ENCODE results near the gene PRDM9. TPM values are rescaled to one million over a fixed set of nuclear protein-coding genes. Genes with fewer than 3 reads are reported as not detected.
"Not testable (repeated sequence)": the region's sequence is repeated elsewhere in the genome, so short reads cannot be mapped to it uniquely, and the experiment has no call there.

Gene PRDM9
- total RNA-seq, 1 donor from 2014 or later, result not detected

DNA sequence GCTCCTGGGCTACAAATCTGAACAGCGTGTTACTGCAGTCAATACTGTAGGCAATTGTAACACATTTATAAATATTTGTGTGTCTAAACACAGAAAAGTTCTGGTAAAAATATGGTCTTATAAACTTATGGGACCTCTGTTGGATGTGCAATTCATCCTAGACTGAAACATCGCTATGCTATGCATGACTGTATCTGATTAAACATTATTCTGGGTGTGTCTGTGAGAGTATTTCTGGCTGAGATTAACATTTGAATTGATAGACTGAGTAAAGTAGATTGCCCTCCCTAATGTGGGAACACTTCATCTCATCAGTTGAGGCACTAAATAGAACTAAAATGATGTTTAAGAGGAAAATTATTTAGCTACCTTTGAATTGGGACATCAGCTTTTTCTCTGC lies 24.3 kb upstream of the PRDM9 start:
- no peak for TF ChIP-seq CTCF (IDR thresholded peaks at IDR 0.05)
- intact Hi-C loops (cut with micrococcal nuclease), result no loop called here
- ChIA-PET CTCF (no interaction called here), POLR2A (no interaction called here)
- no peak for DNase-seq
- Mint-ChIP-seq H3K4me1 (no peaks in the 10 kb centered on the region), H3K9me3 (peaks cover 4% of the 10 kb centered on the region), H3K36me3 (ENCODE audit: low read depth) (no peaks in the 10 kb centered on the region), H3K4me3 (no peak overlapping the region), H3K27me3 (no peaks in the 10 kb centered on the region), H3K27ac (no peak overlapping the region)
- ATAC-seq (ENCODE audit: low read depth), result no peak

- intact Hi-C loops (cut with micrococcal nuclease), result no loop called here
- no peaks in the 10 kb centered on the region for H3K27me3 Mint-ChIP-seq
- ATAC-seq (ENCODE audit: low read depth), result no peak
- H3K4me1 Mint-ChIP-seq, result no peaks in the 10 kb centered on the region
- CTCF ChIA-PET, result no interaction called here
- H3K9me3 Mint-ChIP-seq, result peaks cover 4% of the 10 kb centered on the region
- no peak overlapping the region for H3K4me3 Mint-ChIP-seq
- no peak for TF ChIP-seq CTCF (IDR thresholded peaks at IDR 0.05)
- POLR2A ChIA-PET, result no interaction called here
- H3K36me3 Mint-ChIP-seq (ENCODE audit: low read depth), result no peaks in the 10 kb centered on the region
- H3K27ac Mint-ChIP-seq, result no peak overlapping the region
- DNase-seq, result no peak
Observed at GRCh38 chr5:23484096-23484495, 23.3 kb upstream of the PRDM9 start.

DNA sequence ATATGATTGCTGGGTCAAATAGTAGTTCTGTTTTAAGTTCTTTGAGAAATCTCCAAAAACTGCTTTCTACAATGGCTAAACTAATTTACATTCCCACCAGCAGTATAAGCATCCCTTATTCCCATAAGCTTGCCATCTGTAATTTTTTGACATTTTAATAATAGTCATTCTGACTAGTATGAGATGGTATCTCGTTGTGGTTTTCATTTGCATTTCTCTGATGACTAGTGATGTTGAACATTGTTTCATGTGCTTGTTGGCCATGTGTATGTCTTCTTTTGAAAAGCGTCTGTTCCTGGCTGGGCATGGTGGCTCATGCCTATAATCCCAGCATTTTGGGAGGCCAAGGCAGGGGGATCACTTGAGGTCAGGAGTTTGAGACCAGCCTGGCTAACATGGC lies 21.2 kb upstream of the PRDM9 start:
- H3K9me3 Mint-ChIP-seq; intact Hi-C loops (cut with micrococcal nuclease); H3K27me3 Mint-ChIP-seq; H3K4me1 Mint-ChIP-seq; H3K27ac Mint-ChIP-seq; POLR2A ChIA-PET; CTCF ChIA-PET; DNase-seq; H3K36me3 Mint-ChIP-seq (ENCODE audit: low read depth); ATAC-seq (ENCODE audit: low read depth); H3K4me3 Mint-ChIP-seq: not testable (repeated sequence)

- POLR2A ChIA-PET, result no interaction called here
- Mint-ChIP-seq H3K27me3 (no peaks in the 10 kb centered on the region), H3K9me3 (peaks cover 4% of the 10 kb centered on the region), H3K27ac (no peak overlapping the region), H3K4me3 (no peak overlapping the region), H3K36me3 (ENCODE audit: low read depth) (no peaks in the 10 kb centered on the region), H3K4me1 (no peaks in the 10 kb centered on the region)
- ATAC-seq (ENCODE audit: low read depth), result no peak
- TF ChIP-seq CTCF (IDR thresholded peaks at IDR 0.05), result no peak
- CTCF ChIA-PET, result no interaction called here
- intact Hi-C loops (cut with micrococcal nuclease), result no loop called here
- no peak for DNase-seq
Observed at GRCh38 chr5:23490993-23491392, 16.4 kb upstream of the PRDM9 start.

DNA sequence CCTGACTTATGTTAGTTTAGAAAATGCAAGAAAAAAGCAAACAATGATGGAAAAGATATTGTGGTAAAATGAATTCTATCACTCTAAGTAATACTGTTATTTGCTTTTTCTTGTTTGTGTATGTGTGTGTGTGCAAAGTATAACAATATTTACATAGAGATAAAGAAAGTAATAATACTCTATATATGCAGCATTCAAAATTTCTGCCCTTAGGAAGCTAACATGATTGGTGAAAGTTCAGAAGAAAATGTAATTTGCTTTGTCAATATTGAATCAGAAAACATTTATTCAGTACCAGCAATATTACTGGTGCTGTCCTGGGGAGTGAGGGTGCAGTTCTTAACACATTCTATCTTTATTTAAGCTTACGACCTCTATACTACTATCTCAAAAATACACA lies 12.9 kb upstream of the PRDM9 start:
- CTCF ChIA-PET, result no interaction called here
- no peak for ATAC-seq (ENCODE audit: low read depth)
- peaks cover 2% of the 10 kb centered on the region for H3K9me3 Mint-ChIP-seq
- DNase-seq, result no peak
- no peaks in the 10 kb centered on the region for H3K4me1 Mint-ChIP-seq
- no peaks in the 10 kb centered on the region for H3K36me3 Mint-ChIP-seq (ENCODE audit: low read depth)
- no peak for TF ChIP-seq CTCF (IDR thresholded peaks at IDR 0.05)
- POLR2A ChIA-PET, result no interaction called here
- H3K4me3 Mint-ChIP-seq, result no peak overlapping the region
- intact Hi-C loops (cut with micrococcal nuclease), result no loop called here
- H3K27ac Mint-ChIP-seq, result no peak overlapping the region
- no peaks in the 10 kb centered on the region for H3K27me3 Mint-ChIP-seq

GRCh38 chr5:23496576-23496975 lies 10.8 kb upstream of the PRDM9 start:
- CTCF ChIA-PET, result no interaction called here
- Mint-ChIP-seq H3K4me3 (no peak overlapping the region), H3K9me3 (peaks cover 2% of the 10 kb centered on the region), H3K36me3 (ENCODE audit: low read depth) (no peaks in the 10 kb centered on the region), H3K4me1 (no peaks in the 10 kb centered on the region), H3K27me3 (no peaks in the 10 kb centered on the region), H3K27ac (no peak overlapping the region)
- TF ChIP-seq CTCF (IDR thresholded peaks at IDR 0.05), result no peak
- no peak for DNase-seq
- POLR2A ChIA-PET, result no interaction called here
- intact Hi-C loops (cut with micrococcal nuclease), result no loop called here
- ATAC-seq (ENCODE audit: low read depth), result no peak
